Measurements from ENCODE around the gene ELMO3. TPM values are rescaled to one million over a fixed set of nuclear protein-coding genes. Genes with fewer than 3 reads are reported as not detected.

The ELMO3 gene
- total RNA-seq, 1 donor from 2014 or later, result 0.80 TPM

DNA sequence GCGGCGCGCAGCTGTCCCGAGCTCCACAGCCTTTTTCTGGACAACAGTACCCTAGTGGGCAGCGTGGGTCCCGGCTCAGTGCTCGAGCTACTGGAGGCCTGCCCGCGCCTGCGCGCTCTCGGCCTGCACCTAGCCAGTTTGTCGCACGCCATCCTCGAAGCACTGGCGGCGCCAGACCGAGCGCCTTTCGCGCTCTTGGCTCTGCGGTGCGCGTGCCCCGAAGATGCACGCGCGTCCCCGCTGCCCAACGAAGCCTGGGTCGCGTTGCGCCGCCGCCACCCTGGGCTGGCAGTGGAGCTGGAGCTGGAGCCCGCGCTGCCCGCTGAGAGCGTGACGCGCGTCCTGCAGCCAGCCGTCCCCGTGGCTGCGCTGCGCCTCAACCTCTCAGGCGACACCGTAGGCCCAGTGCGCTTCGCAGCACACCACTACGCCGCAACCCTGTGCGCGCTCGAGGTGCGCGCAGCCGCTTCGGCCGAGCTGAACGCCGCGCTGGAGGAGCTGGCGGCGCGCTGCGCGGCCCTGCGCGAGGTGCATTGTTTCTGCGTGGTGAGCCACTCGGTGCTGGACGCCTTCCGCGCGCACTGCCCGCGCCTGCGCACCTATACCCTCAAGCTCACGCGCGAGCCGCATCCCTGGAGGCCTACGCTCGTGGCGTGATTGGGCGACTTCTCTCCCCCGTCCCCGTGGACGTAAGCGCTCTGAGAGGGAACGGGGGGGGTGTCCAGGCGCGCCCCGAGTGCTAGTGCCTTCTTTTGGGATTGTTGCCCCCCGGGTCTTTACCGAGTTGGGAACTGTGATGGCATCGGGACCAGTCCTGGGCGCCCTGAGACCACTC is 35.5 kb upstream of the ELMO3 start:
- no peaks in the 10 kb centered on the region for H3K36me3 ChIP-seq
- no peaks in the 10 kb centered on the region for H3K9me3 ChIP-seq (replicated peaks)
- peak overlapping the region; percentile 70 for H3K4me3 ChIP-seq
- peaks cover 45% of the 10 kb centered on the region for H3K27me3 ChIP-seq (ENCODE audit: low read depth)
- H3K27ac ChIP-seq (replicated peaks), result peak overlapping the region; percentile 90
- intact Hi-C loops (cut with micrococcal nuclease), result no loop called here
- peak; percentile 68 for DNase-seq
- peaks cover 72% of the 10 kb centered on the region for H3K4me1 ChIP-seq
- TF ChIP-seq, protein P1, sequence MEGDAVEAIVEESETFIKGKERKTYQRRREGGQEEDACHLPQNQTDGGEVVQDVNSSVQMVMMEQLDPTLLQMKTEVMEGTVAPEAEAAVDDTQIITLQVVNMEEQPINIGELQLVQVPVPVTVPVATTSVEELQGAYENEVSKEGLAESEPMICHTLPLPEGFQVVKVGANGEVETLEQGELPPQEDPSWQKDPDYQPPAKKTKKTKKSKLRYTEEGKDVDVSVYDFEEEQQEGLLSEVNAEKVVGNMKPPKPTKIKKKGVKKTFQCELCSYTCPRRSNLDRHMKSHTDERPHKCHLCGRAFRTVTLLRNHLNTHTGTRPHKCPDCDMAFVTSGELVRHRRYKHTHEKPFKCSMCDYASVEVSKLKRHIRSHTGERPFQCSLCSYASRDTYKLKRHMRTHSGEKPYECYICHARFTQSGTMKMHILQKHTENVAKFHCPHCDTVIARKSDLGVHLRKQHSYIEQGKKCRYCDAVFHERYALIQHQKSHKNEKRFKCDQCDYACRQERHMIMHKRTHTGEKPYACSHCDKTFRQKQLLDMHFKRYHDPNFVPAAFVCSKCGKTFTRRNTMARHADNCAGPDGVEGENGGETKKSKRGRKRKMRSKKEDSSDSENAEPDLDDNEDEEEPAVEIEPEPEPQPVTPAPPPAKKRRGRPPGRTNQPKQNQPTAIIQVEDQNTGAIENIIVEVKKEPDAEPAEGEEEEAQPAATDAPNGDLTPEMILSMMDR (IDR thresholded peaks at IDR 0.05; ENCODE audit: borderline replicate concordance), result no peak

DNA sequence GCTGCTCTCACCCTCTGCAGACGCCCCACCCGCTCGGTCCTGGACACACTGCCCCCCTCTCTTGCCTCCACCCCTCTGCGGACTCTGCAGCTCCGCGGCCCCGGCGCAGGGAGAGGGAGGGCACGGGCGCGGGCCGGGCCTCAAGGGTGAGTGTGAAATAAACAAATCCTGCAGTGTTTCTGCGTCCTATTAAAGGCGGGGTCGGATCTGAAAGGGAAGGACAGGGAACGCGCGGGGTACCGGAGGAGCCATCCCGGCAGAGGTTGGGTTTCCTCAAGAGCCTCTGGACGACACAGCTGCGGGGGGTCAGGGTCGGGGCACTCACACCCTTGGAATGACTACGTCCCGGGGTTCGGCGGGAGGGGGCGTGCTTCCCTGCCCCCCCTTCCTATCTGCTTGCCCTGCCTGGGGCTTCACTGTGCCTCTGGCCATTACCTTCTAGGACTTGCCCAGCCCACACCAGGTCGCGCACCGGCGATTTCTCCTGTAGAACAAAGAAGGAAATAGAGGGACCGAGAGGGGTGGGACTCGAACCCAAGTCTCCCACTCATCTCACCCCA is 34.9 kb upstream of the ELMO3 start:
- peaks cover 71% of the 10 kb centered on the region for H3K4me1 ChIP-seq

DNA sequence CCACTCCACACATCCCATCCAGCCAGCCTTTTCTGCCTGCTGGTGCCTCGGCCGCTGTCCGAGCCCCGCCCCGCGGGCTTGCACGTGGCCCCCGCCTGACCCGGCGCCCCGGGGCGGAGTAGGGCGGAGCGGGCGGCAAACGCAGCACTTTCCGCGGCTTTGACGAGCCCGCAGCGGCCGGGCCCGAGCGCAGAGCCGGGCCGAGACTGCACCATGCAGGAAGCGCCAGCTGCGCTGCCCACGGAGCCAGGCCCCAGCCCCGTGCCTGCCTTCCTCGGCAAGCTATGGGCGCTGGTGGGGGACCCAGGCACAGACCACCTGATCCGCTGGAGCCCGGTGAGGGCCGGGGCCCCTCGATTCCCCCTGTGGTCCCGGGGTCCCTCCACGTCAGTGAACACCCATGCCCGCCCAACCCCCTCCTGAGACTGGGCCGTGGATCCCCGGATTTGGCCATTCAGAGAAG is 34.3 kb upstream of the ELMO3 start, which contains the start of gene HSF4:
HSF4 (plus strand) TSS at position 147 of the 463 bp plus-strand sequence; CDS start at position 214, 67 bp downstream.
- Histone ChIP-seq H3K27ac (replicated peaks) (peak within 1 kb of the TSS; percentile 90), H3K36me3 (no peaks in the 10 kb centered on the region), H3K27me3 (ENCODE audit: low read depth) (peaks cover 45% of the 10 kb centered on the region), H3K9me3 (replicated peaks) (no peaks in the 10 kb centered on the region), H3K4me3 (peak within 1 kb of the TSS; percentile 70), H3K4me1 (peaks cover 71% of the 10 kb centered on the region)
- intact Hi-C loops (cut with micrococcal nuclease), result no loop called here
- DNase-seq, result peak; percentile 75
- TF ChIP-seq, protein P1 (IDR thresholded peaks at IDR 0.05; ENCODE audit: borderline replicate concordance), result no peak

More for the DNA sequence above, 34.9 kb upstream of the ELMO3 start:
- Histone ChIP-seq H3K4me3 (peak overlapping the region; percentile 70), H3K27ac (replicated peaks) (peak overlapping the region; percentile 90), H3K9me3 (replicated peaks) (no peaks in the 10 kb centered on the region), H3K36me3 (no peaks in the 10 kb centered on the region), H3K27me3 (ENCODE audit: low read depth) (peaks cover 45% of the 10 kb centered on the region)
- TF ChIP-seq, protein P1 (IDR thresholded peaks at IDR 0.05; ENCODE audit: borderline replicate concordance), result no peak
- intact Hi-C loops (cut with micrococcal nuclease), result no loop called here
- DNase-seq, result no peak

DNA sequence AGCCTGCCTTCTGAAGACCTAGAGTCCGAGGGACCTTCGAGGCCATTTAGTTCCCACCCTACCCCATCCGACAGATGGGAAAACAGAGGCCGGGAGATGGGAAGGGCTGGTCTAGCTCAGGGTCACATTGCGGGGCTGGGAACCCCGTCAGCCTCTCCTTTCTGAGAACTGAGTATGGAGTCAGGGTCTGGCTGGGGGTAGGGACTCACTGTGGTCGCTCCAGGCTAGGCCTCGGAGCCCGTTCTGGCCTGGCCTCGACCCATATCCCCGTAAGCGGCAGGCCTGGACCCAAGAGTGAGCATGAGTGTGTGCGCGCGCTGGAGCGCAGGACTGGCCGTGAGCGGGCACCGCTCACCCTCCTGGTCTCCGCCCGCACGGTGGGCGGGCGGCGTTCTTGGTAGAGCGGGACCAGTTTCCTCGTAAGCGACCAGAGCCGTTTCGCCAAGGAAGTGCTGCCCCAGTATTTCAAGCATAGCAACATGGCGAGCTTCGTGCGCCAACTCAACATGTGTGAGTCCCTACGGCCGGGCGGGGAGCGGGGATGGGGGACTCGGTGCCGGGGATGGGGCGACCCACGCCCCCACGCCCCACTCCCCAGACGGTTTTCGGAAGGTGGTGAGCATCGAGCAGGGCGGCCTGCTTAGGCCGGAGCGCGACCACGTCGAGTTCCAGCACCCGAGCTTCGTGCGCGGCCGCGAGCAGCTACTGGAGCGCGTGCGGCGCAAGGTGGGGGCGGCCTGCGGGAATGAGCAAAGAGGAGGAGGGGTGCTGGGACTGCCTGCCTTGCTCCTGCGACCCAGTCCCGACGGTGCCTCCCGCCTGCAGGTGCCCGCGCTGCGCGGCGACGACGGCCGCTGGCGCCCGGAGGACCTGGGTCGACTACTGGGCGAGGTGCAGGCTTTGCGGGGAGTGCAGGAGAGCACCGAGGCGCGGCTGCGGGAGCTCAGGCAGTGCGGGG is 33.5 kb upstream of the ELMO3 start:
- intact Hi-C loops (cut with micrococcal nuclease), result no loop called here
- Histone ChIP-seq H3K27me3 (ENCODE audit: low read depth) (peaks cover 45% of the 10 kb centered on the region), H3K27ac (replicated peaks) (peak overlapping the region; percentile 90), H3K36me3 (no peaks in the 10 kb centered on the region), H3K9me3 (replicated peaks) (no peaks in the 10 kb centered on the region), H3K4me3 (peak overlapping the region; percentile 70), H3K4me1 (peaks cover 70% of the 10 kb centered on the region)
- DNase-seq, result no peak
- TF ChIP-seq, protein P1 (IDR thresholded peaks at IDR 0.05; ENCODE audit: borderline replicate concordance), result no peak

DNA sequence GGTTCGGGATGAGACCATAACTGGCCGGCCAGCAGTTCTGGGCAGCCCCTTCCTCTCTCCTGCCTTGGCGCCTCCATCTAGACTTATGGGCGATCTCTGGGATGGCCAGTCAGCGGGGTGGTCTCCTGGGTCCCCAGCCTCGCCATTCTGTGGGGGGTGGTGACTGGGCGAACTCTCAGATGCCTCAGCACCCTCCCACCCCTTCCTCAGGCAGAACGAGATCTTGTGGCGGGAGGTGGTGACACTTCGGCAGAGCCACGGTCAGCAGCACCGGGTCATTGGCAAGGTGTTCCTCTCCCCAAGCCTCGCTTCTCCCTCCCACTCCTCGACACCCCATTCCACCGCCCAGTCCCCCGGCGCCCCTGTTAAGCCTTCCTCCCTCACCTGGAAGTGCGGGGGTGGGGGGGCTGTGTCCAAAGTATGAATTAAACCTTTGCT is 32.8 kb upstream of the ELMO3 start:
- TF ChIP-seq, protein P1 (IDR thresholded peaks at IDR 0.05; ENCODE audit: borderline replicate concordance), result no peak
- Histone ChIP-seq H3K27ac (replicated peaks) (no peak overlapping the region), H3K36me3 (no peaks in the 10 kb centered on the region), H3K4me3 (no peak overlapping the region), H3K27me3 (ENCODE audit: low read depth) (peaks cover 45% of the 10 kb centered on the region), H3K9me3 (replicated peaks) (no peaks in the 10 kb centered on the region), H3K4me1 (peaks cover 70% of the 10 kb centered on the region)
- DNase-seq, result no peak
- intact Hi-C loops (cut with micrococcal nuclease), result no loop called here

All from left ventricle myocardium inferior (tissue), 1 donor.